ENCODE measurements around the gene MREG.

GRCh38 chr2:215942194-215942593 lies 71.2 kb downstream of the MREG start:
- no peak for TF ChIP-seq CTCF (IDR thresholded peaks at IDR 0.05 in 4 of 5, conservative IDR thresholded peaks at IDR 0.05 in 1 of 5)
- TF ChIP-seq POLR2A (IDR thresholded peaks at IDR 0.05), result no peak
